T-cell (primary cell): ENCODE measurements around the gene RAB7A. TPM values are rescaled to one million over a fixed set of nuclear protein-coding genes. Genes with fewer than 3 reads are reported as not detected.

ENCODE experiments used
- ATAC-seq, 4 experiments: fragments of 200-7000 bp in 3 of 4; fragments of 150-1000 bp in 1 of 4; cut with Tn5 transposase; replicated peaks in 1 of 4; 1 replicate in 3 of 4; 2 replicates in 1 of 4; pipeline ENCODE4 v1.10.0; 2021; ENCODE audit warnings: moderate library complexity in 3 of 4, mild to moderate bottlenecking in 2 of 4, moderate number of reproducible peaks in 1 of 4
- CTCF ChIA-PET, 2 donors: fragments of 300-600 bp; sonication (Branson Sonifier 250); formaldehyde crosslinking; loops; one replicate each; lab custom pipeline; 2022; ENCODE audit warnings: antibody characterized with exemption in 2 of 2; lab: Charles Lee
- POLR2A ChIA-PET, 2 donors: fragments of 300-600 bp; sonication (Branson Sonifier 250); formaldehyde crosslinking; loops; one replicate each; lab custom pipeline; 2022; ENCODE audit warnings: antibody characterized with exemption in 2 of 2; lab: Charles Lee
- DNase-seq, 35 experiments: peaks; one replicate each; pipeline versions ENCODE4 v3.0.0 to v3.0.0-alpha.2; 2013 to 2023
- H3K27ac ChIP-seq: one replicate; pipeline ENCODE4 v1.5.1; 2013; ENCODE audit warnings: low read length
- H3K27me3 ChIP-seq, 2 experiments: replicated peaks in 1 of 2; 1 replicate in 1 of 2; 2 replicates in 1 of 2; pipeline versions ENCODE4 v1.6.1 to v1.7.0; 2013; ENCODE audit warnings: low read length in 1 of 2, mixed read lengths in 1 of 2; ENCODE audit not compliant: control insufficient read depth in 2 of 2, insufficient read depth in 2 of 2; ENCODE audit errors: extremely low read depth in 1 of 2
- H3K36me3 ChIP-seq, 2 donors: 1 replicate in 1 of 2; 2 replicates in 1 of 2; pipeline versions ENCODE4 v1.6.1 to v1.7.0; 2013; ENCODE audit warnings: low read length in 1 of 2; ENCODE audit not compliant: control insufficient read depth in 2 of 2, insufficient read depth in 1 of 2; ENCODE audit errors: extremely low read depth in 1 of 2
- H3K4me1 ChIP-seq, 2 experiments: 1 replicate in 1 of 2; 2 replicates in 1 of 2; pipeline versions ENCODE4 v1.6.1 to v1.7.0; 2013; ENCODE audit warnings: low read length in 2 of 2, mixed read lengths in 1 of 2; ENCODE audit not compliant: insufficient read depth in 2 of 2, control insufficient read depth in 1 of 2; ENCODE audit errors: extremely low read depth in 1 of 2
- H3K4me3 ChIP-seq, 2 donors: 1 replicate in 1 of 2; 2 replicates in 1 of 2; pipeline versions ENCODE4 v1.5.1 to v1.7.0; 2013; ENCODE audit warnings: mild to moderate bottlenecking in 2 of 2, low read length in 1 of 2, moderate library complexity in 1 of 2; ENCODE audit not compliant: control insufficient read depth in 1 of 2; ENCODE audit errors: extremely low read depth in 1 of 2
- H3K9me3 ChIP-seq: 2 replicates; pipeline ENCODE4 v1.7.0; 2013
- H3K27ac Mint-ChIP-seq, 2 donors: one replicate each; pipeline ENCODE4 v1.8.0; 2020 to 2021; ENCODE audit warnings: mild to moderate bottlenecking in 2 of 2, mixed read lengths in 2 of 2
- H3K27me3 Mint-ChIP-seq, 2 donors: one replicate each; pipeline ENCODE4 v1.8.0; 2021 to 2022; ENCODE audit warnings: mixed read lengths in 2 of 2
- H3K36me3 Mint-ChIP-seq: one replicate; pipeline ENCODE4 v1.8.0; 2021; ENCODE audit warnings: mixed read lengths
- H3K4me1 Mint-ChIP-seq, 3 donors: one replicate each; pipeline ENCODE4 v1.8.0; 2020 to 2022; ENCODE audit warnings: mixed read lengths in 3 of 3, mild to moderate bottlenecking in 1 of 3
- H3K4me3 Mint-ChIP-seq, 3 donors: one replicate each; pipeline ENCODE4 v1.8.0; 2020 to 2022; ENCODE audit warnings: mild to moderate bottlenecking in 3 of 3, mixed read lengths in 3 of 3, moderate library complexity in 3 of 3
- H3K9me3 Mint-ChIP-seq, 3 donors: one replicate each; pipeline ENCODE4 v1.8.0; 2020 to 2022; ENCODE audit warnings: mixed read lengths in 3 of 3
- WGBS: methylation state at CpG from one replicate; pipeline ENCODE4 v1.1.5; 2013; ENCODE audit warnings: missing lambda C conversion rate; ENCODE audit not compliant: insufficient coverage; 5-methylcytosine and 5-hydroxymethylcytosine counted together
- total RNA-seq, 35 experiments: library from RNA in 6 of 35; stranded (reverse) in 6 of 35; fragments of 120-200 nt in 1 of 35; gene quantifications; one replicate each; pipeline versions ENCODE4 v1.2.1 to v1.2.4 and lab custom pipeline; 2013 to 2026

The RAB7A gene
- total RNA-seq, 5 donors from 2014 or later (not counting 1 experiment from before 2014, with no cell fraction given), result 130 to 161 (median 140) TPM

DNA sequence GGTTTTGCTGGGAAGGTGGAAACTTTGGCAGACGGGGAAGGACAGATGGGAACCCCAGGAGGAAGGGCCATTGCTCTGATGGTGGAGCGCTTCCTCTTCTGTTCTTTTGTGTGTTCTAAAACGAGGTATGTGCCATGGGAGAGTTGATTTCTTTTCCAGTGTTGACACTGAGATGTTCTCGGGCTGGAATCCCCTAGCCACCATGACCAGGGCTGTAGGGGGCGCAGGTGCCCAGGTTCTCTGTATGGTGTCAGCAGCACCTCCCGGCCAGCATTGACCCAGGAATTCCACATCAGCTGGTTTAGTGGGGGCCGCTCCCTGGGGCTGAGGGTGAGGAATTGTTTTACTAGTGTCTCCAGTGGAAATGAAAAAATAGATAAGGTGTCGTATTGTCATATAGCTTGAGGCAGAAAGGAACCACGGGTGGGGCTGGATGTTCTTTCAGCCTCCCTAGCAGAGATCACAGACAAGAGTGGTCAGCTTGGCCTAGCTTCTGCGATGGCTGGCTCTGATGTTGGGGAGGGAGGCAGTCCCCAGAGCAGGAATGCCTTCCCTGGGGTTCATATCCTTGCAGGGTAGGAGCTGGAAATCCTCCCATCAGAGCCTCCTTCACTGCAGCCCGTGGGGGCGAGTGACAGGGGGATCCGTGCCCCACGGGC, 119.3 kb downstream of the RAB7A start:
- peaks cover 3 to 17% of the 10 kb centered on the region in 2 experiments for H3K4me1 ChIP-seq
- no peak overlapping the region for H3K27ac ChIP-seq
- WGBS, result 57% methylated on average over 9 of the region's 14 CpGs
- CTCF ChIA-PET, result interaction anchor here (0.6 to 3.1 kb wide), 10 partner anchors 30 to 397 kb away, joined by 3 to 17 read pairs (median 3); partner anchors contain the start of gene ACAD9 (in 1 of the 2)
- Mint-ChIP-seq H3K27ac (peak overlapping the region; percentile 53 to 74), H3K4me3 (peak overlapping the region; percentile 78 to 83 (median 80)), H3K9me3 (no peaks in the 10 kb centered on the region), H3K36me3 (no peaks in the 10 kb centered on the region), H3K27me3 (no peaks in the 10 kb centered on the region), H3K4me1 (peaks cover 13 to 17% (median 14%) of the 10 kb centered on the region in 3 donors)
- no peaks in the 10 kb centered on the region for H3K9me3 ChIP-seq
- H3K36me3 ChIP-seq, result no peaks in the 10 kb centered on the region
- POLR2A ChIA-PET, result no interaction called here
- H3K27me3 ChIP-seq, result no peaks in the 10 kb centered on the region
- H3K4me3 ChIP-seq, result peak overlapping the region; percentile 52 to 54
- DNase-seq, result peak in 1 of 35 experiments; percentile 16
- no peak for ATAC-seq

DNA sequence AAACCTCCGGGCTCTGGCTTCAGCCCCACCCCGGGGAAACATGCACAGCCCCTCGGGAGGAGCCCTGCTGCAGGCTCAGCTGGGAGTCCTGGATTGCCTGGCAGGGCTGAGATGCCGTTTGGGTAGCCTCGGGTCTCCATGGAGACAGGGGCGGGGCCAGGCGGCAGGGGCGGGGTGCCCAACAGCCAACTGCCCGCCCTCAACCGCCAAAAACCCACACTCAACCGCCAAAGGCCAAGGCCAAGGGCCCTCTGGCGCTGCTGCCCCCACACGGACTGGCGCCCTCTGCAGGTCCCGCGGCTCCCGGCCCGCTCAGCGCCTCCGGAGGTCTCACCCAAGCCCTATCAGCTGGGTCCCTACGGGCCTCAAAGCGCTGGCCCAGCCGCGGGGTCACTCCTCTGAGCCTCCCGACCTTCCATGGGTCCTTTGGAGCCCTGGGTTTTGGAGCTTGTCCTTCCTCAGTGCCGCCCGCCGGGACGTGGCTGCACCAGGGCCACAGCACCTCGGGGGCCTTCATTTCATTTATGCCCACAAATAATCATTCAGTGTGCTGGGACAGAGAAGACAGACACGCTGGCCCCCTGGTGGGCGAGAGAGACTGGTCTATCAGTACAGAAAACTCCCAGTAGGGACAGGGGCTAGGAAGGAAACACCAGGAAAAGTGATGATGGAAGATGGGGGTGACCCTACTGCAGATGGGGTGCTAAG, 119.9 kb downstream of the RAB7A start:
- no peaks in the 10 kb centered on the region for H3K9me3 Mint-ChIP-seq
- H3K4me3 ChIP-seq, result peak overlapping the region; percentile 52 to 54
- H3K27ac ChIP-seq, result peak overlapping the region; percentile 54

DNA sequence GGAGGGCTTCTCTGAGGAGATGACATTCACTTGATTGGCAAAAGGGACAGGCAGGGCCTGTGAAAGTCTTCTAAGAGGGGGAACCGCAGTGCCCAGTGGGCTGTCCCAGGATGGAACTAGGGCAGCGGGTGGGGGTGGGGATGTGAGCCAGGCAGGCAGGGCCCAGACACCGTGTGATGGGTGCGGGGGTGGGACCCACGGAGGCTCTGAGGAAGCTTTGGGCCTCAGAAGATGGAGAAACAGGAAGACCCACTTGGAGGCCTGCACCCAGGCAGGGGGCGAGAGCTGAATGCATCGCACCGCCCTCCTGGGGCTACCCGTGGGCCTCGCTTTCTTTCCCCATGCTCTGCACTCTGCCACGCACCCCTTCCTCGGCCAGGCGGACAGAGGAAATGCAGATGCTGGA, 120.5 kb downstream of the RAB7A start:
- Histone ChIP-seq H3K4me3 (no peak overlapping the region), H3K27ac (peak overlapping the region; percentile 54), H3K27me3 (no peaks in the 10 kb centered on the region), H3K36me3 (no peaks in the 10 kb centered on the region), H3K9me3 (no peaks in the 10 kb centered on the region), H3K4me1 (peaks cover 3 to 17% of the 10 kb centered on the region in 2 experiments)
- DNase-seq, result peak in 6 of 35 experiments; percentile 4 to 17 (median 6)
- H3K9me3 Mint-ChIP-seq, result no peaks in the 10 kb centered on the region
- ChIA-PET POLR2A (no interaction called here), CTCF (interaction anchor here (0.5 to 3.1 kb wide), 8 partner anchors 22 to 192 kb away, joined by 3 to 17 read pairs (median 3); no protein-coding TSS in a partner anchor)
- no peaks in the 10 kb centered on the region for H3K36me3 Mint-ChIP-seq
- WGBS, result 60% methylated on average over 9 of the region's 13 CpGs
- peak overlapping the region; percentile 78 to 83 (median 80) for H3K4me3 Mint-ChIP-seq
- H3K27me3 Mint-ChIP-seq, result no peaks in the 10 kb centered on the region
- H3K4me1 Mint-ChIP-seq, result peaks cover 13 to 17% (median 14%) of the 10 kb centered on the region in 3 donors
- peak in 3 of 4 experiments; percentile 19 to 29 (median 27) for ATAC-seq
- H3K27ac Mint-ChIP-seq, result peak overlapping the region; percentile 82 to 87

More for the DNA sequence above, 119.9 kb downstream of the RAB7A start:
- WGBS, result 6% methylated on average over 29 of the region's 32 CpGs
- H3K27ac Mint-ChIP-seq, result peak overlapping the region; percentile 82 to 87
- ChIA-PET POLR2A (no interaction called here), CTCF (interaction anchor here (0.5 to 3.1 kb wide), 12 partner anchors 23 to 398 kb away, joined by 3 to 17 read pairs (median 3); partner anchors contain the start of gene ACAD9 (in 1 of the 2))
- Histone ChIP-seq H3K27me3 (no peaks in the 10 kb centered on the region), H3K4me1 (peaks cover 3 to 17% of the 10 kb centered on the region in 2 experiments), H3K9me3 (no peaks in the 10 kb centered on the region), H3K36me3 (no peaks in the 10 kb centered on the region)
- H3K4me3 Mint-ChIP-seq, result peak overlapping the region; percentile 78 to 83 (median 80)
- no peaks in the 10 kb centered on the region for H3K27me3 Mint-ChIP-seq
- H3K4me1 Mint-ChIP-seq, result peaks cover 13 to 17% (median 14%) of the 10 kb centered on the region in 3 donors
- ATAC-seq (peak; percentile 74 to 86 (median 85)), DNase-seq (peak; percentile 51 to 81 (median 71))
- H3K36me3 Mint-ChIP-seq, result no peaks in the 10 kb centered on the region

DNA sequence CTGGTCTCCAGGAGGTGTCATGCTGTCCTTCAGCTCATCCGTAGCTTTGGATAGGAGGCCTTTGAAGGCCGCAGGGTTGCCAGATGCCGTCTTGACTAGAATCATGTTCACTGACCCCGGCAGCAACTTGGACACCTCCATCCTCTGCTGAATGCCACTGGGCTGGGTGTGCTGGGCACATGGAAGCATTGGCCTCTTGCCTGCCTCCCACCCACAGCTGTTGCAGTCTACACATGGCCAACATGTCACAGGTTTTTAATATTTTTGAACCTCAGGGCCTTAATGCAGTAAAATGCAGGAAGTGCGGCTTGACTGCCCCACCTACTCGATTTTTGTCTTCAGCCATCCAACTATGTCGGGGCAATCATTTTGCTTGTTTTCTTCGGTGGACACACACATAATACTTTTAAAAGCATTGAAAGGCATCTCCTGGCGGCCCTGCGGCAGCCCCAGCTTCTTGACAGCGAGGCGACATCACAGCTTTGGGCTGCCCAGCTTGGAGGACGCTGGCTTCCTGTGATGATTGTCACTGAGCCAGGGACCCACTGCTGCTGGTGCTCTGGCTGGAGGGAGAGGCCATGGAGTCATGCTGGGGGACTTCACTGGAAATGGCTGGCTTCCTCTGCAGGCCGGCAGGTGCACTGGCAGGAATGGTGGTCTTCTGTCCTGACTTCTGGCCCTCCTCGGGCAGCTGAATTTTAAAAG, 121.8 kb downstream of the RAB7A start:
- no peaks in the 10 kb centered on the region for H3K36me3 ChIP-seq
- H3K4me3 ChIP-seq, result no peak overlapping the region
- H3K4me1 ChIP-seq, result peaks cover 3 to 17% of the 10 kb centered on the region in 2 experiments
- Mint-ChIP-seq H3K9me3 (no peaks in the 10 kb centered on the region), H3K27ac (no peak overlapping the region), H3K4me1 (peaks cover 13 to 17% (median 14%) of the 10 kb centered on the region in 3 donors), H3K36me3 (no peaks in the 10 kb centered on the region), H3K4me3 (no peak overlapping the region), H3K27me3 (no peaks in the 10 kb centered on the region)
- ChIA-PET POLR2A (interaction anchor here in 1 of 2 donors (0.7 kb wide), 1 partner anchor 201 kb away, joined by 7 read pairs; no protein-coding TSS in a partner anchor), CTCF (interaction anchor here (0.7 to 3.1 kb wide), 6 partner anchors 45 to 352 kb away, joined by 3 to 17 read pairs (median 4); no protein-coding TSS in a partner anchor)
- H3K27ac ChIP-seq, result no peak overlapping the region
- ATAC-seq (no peak), DNase-seq (no peak)
- 97% methylated on average over 10 of the region's 15 CpGs for WGBS
- H3K27me3 ChIP-seq, result no peaks in the 10 kb centered on the region
- H3K9me3 ChIP-seq, result no peaks in the 10 kb centered on the region

DNA sequence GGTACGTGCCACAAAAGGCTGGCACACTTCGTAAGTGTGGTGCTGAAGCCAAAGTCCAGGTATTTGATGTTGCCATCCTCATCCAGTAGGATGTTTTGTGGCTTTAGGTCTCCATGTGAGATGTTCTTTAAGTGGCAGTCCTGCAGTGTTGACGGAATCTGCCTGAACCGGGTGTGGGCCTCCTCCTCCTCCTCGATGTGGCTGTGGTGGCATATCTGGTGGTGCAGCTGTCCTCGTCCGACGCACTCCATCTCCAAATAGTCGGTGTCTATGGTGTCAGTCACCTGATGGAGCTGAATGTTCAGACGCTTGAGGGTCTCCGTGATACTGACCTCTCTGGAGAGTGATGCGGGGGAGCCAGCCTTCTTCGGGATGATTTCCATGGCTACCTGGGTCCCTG, 123.0 kb downstream of the RAB7A start:
- H3K27me3 ChIP-seq, result no peaks in the 10 kb centered on the region
- DNase-seq (no peak), ATAC-seq (no peak)
- ChIA-PET POLR2A (no interaction called here), CTCF (no interaction called here)
- H3K4me3 ChIP-seq, result no peak overlapping the region
- Mint-ChIP-seq H3K27ac (no peak overlapping the region), H3K36me3 (no peaks in the 10 kb centered on the region), H3K27me3 (no peaks in the 10 kb centered on the region), H3K9me3 (peaks cover 0 to under 1% (median 0%) of the 10 kb centered on the region in 3 donors), H3K4me3 (no peak overlapping the region), H3K4me1 (peaks cover 13 to 17% (median 14%) of the 10 kb centered on the region in 3 donors)
- WGBS, result 94% methylated on average over 11 of the region's 13 CpGs
- H3K4me1 ChIP-seq, result peaks cover 3 to 17% of the 10 kb centered on the region in 2 experiments
- no peaks in the 10 kb centered on the region for H3K36me3 ChIP-seq
- H3K27ac ChIP-seq, result no peak overlapping the region
- H3K9me3 ChIP-seq, result no peaks in the 10 kb centered on the region
